ENCODE measurements around the gene FAM219A.
A peak's percentile ranks its signal among the peaks of the same experiment; 100 is the strongest.
"Not testable (repeated sequence)": the region's sequence is repeated elsewhere in the genome, so short reads cannot be mapped to it uniquely, and the experiment has no call there.

The FAM219A gene

DNA sequence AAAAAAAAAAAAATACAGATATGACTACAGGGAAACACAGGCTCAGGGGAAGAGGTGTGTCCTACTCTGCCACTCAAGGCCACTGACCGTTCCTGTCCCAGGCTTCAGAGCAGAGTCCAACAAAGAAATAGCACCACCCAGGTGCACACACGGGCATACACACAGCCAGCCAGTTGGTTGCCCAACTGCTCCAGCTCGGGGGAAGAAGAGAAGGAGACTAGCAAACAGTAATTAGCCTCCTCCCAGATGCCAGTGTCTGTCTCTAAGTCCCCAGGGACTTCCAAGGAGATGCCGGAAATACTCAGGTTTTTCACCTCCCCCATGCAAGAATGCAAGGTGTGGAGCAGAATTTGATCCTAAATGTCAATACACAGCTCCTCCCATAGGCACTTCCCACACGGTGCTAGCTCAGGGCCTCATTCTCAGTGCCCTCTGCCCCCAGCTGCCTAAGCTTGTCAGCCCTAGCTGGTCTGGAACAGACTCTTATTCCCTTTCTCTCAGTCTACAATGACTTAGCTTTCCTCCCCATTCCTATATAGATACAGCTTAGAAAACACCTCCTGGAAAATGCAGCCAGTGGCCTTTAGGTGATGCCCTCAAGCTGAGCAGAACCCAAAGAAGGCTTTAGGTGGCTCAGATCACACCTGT is 83.3 kb downstream of the FAM219A start:
- peak in 1 of 2 experiments; percentile 20 for DNase-seq

DNA sequence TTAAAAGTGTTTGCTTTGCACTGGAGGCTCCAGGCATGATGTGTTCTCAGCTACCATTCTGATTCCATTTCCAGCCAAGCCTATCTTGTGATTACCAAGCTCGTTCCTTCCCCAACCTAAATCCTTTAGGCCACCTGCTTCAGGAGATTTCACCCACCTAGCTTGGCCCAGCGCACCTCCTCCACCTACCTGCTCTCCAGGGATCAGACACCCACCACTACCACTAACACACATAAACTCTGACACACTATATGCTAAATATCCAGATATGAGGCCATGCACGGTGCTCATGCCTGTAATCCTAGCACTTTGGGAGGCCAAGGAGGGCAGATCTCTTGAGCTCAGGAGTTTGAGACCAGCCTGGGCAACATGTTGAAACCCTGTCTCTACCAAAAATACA is 84.0 kb downstream of the FAM219A start:
- no peak for DNase-seq

DNA sequence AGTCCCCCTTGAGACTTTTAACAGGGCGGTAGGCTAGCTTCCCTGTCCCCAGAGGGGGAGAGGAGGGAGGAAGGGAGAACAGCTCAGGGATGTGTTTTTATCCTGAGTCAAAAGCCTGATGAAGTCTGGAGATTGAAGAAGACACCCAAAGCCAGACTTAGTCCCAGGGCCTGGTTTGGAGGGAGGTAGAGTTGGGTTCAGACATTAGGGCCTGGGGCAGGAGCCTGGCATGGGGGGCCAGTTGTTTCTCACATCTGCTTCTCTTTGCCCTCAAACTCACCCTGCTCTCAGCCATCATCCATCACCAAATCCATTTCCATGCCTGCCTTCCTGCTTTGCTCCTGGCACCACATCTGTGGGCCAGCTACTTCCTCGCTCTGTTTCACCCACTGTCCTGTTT is 84.6 kb downstream of the FAM219A start:
- no peak for DNase-seq

DNA sequence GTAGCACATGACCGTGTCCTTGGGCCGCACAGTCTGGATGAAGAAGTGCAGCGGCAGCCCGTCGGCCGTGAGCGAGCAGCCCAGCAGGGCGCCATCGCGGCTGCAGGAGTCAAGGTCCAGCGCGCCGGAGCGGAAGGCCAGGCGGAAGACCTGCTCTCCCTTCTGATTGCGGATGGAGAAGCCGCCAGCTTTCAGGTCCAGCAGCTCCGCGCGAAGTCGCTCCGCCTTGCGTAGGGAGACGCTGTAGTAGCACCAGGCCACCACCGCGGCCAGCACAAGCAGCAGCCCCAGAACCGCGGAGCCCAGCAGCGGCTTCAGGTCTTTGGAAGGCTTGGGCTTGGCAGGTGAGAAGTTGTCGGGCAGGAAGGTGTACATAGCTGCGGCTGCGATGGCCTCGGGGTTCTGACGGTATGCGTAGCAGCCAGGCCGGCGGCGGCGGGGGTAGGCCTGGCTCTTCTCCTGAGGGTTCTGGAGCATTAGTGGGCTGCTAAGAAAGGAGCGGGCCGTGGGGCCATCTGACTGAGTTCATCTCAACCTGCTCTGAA is 85.8 kb downstream of the FAM219A start:
- no peak for DNase-seq

DNA sequence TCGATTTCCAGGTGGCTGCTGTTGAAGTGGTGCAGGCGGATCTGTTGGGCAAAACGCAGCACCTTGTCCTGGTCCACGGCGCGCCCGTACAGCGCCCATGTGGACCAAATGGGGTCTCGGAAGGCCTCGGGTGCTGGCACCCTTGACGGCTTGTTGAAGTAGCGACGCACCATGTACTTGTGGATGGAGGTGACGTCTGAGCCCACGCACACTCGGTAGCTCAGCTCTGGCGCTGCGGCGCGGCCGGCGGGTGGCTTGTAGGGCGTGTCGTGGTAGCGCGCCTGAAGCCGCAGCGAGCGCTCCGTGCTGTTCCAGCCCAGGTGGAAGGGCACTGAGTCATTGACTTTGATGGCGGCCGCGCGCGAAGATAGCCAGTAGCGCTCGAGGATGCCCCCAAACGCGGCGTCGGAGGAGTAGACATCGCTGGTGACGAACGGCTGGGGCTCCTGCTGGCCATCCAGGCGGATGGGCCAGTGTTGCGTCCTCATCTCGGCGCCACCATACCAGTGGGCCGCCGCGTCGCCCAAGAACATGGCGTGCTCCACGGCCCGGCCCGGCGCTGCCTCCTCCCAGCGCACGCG is 86.4 kb downstream of the FAM219A start:
- DNase-seq, result no peak

DNA sequence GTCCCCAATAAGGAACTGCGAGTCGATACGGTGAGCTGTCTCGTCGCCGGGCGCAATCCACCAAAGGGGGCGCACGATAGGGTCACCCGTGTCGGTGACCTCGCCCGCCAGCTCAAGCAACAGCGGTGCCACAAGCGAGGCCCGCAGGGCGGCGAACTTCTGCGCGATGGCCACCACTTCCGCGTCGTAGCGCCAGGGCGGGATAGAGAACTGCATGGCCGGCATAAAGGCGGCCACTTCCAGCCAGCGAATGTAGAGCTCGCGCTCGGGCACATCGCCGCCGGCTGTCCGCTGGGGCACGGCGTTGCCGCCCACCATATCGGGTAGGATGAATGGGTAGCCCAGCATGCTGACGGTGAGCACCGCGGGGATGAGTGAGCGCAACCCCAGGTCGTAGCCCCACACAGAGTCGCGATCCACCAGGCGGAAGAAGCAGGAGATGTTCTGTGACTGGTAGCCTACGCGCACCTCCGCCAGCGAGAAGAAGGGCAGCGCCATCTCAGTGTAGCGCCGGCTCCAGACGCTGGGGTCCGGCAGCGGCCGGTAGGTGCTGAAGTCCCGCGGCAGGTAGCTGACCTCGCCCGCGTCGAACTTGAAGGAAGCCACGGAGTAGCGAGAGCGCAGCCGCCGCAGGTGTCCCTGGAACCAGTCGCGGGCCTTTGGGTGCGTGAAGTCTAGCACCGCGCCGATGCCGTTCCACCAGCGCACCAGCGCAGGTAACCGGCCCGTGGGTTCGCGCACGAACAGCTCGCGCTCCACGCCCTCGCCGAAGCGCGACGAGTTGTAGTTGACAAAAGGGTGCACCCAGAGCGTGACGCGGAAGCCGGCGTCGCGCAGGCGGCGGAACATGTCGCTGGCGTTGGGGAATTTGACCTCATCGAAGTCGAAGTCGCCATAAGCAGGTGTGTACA is 87.1 kb downstream of the FAM219A start:
- no peak for DNase-seq

DNA sequence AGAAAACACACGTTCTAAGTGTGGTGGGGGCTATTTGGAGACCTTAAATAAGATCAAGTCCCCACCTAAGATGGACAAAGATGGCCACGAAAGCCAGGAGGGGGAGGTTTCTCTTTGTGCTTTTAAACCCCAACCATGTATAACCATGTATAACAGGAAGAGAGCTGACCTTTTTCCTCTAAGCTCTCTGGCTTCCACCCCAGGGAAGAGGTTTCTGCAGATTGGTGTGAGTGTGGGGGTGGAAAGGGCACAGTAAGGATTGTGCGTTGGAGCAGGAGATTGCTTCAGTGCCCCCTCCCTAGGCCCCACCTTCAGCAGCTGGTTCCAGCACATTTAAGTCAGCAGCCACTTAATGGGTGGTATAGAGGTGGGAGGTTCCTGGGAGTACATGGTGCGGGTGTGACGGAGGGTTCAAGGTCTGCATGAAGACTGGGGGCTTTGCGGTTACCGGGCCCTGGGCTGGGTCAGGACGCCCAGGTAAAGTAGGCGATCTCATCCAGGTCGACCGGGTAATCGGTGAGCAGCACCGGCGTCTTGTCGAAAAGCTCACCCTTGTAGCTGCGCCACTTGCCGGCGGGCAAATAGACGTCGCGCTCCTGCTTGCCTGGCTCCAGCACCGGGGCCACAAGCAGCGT is 87.9 kb downstream of the FAM219A start:
- DNase-seq, result no peak

DNA sequence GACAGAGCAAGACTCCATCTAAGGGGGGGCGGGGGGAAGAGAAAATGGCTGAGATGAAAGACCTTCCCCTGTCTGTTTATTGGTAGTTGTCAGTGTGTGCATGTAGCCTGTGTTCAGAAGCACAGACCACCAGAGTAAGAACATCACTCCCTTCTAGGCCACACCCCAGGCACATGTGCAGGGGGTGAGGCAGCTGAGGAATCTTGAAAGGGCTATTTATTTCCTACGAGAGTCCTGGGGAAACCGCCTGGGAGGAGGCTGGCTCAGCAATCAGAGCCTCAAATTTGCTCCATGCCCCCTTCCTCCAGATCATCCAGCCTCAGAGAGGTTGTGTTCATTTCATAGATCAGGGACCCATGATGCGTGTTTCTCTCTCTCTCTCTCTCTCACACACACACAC is 88.7 kb downstream of the FAM219A start:
- no peak for DNase-seq

DNA sequence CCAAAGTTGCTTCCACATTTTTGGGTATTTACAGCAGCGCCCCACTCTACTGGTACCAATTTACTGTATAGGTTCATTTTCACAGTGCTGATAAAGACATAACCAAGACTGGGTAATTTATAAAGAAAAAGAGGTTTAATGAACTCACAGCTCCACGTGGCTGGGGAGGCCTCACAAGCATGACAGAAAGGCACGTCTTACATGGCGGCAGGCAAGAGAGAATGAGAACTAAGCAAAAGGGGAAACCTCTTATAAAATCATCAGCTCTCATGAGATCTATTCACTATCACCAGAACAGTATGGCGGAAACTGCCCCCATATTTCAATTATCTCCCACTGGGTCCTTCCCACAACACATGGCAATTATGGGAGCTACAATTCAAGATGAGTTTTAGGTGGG is 89.6 kb downstream of the FAM219A start:
- not testable (repeated sequence) for DNase-seq

DNA sequence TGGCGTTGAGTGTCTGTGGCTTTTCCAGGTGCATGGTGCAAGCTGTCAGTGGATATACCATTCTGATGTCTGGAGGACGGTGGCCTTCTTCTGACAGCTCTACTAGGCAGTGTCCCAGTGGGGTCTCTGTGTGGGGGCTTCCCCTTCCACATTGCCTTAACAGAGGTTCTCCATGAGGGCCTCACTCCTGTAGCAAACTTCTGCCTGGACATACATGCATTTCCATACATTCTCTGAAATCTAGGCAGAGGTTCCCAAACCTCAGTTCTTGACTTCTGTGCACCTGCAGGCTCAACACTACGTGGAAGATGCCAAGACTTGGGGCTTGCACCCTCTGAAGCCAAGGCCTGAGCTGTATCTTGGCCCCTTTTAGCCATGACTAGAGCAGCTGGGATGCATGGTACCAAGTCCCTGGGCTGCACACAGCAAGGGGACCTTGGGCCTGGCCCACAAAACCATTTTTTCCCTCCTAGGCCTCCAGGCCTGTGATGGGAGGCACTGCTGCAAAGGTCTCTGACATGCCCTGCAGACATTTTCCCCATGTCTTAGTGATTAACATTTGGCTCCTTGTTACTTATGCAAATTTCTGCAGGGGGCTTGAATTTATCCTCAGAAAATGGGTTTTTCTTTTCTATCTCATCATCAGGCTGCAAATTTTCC is 90.5 kb downstream of the FAM219A start:
- not testable (repeated sequence) for DNase-seq

DNA sequence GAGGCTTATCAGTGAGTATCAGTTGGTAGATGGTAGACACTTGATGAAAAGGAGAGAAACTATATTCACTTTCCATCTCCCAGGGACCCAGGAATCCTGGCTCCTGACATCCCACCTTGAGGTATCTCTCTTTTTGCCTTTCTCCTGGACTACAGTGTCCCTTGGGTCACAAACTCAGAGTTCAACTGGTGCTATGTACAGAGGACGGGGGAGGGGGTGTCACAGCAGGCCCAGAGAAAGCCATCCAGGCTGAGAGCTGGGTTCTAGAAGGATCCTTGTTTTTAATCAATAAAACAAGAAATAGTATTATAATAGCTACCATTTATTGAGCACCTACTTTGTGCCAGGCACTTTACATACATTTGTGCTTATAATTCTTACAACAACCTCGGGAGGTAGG is 92.0 kb downstream of the FAM219A start:
- DNase-seq, result no peak

DNA sequence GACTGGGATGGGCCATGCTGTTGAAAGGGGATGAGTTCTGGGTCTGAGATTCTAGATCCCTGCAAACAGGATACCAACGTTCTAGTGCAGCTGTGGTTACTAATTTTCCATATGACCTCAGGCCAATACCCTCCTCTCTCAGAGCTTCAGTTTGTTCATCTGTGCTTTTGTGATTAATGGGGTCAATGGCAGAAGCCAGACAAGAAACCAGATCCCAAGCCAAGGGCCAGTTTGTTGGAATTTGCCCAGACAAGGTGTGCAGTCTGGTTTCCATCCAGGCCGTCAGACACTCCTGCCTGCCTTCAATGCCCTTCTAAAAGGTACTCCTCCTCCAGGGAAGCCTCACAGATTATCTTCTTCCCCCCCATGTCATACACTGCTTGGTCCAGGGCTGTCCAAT is 93.1 kb downstream of the FAM219A start:
- DNase-seq, result no peak

DNA sequence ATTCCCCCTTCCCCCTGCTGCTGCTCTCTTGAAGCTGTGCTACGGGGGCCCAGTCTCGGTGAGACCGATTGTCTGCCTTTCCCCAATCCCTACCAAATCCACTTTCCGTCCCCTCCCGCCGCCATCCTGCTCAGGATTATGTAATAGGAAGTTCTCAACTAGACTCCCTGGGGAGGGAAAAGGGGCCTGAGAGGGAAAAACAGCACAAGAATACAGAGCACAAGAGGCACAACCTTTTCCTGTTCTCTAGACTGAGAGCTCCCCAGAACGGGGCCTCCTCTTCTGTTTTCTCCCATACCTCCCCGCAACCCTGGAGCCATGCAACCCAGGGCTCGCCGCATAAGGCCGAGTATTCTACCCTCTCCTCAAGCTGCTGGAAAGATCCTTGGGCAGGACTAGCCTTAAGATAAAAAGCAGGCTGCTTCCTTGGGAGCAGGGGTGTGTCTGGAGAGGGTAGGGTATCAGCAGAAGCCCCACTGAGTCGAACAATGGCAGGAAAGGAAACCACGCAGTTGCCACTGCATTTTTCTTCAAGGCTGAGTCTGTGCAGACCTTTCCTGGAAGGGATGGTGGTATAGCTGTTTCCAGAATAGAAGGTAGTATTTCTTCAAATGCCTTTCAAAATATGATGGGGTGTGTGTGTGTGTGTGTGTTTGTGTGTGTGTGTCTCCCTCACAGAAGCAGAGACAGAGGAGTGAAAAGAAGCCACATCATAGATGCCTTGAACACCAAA is 94.6 kb downstream of the FAM219A start:
- no peak for DNase-seq

DNA sequence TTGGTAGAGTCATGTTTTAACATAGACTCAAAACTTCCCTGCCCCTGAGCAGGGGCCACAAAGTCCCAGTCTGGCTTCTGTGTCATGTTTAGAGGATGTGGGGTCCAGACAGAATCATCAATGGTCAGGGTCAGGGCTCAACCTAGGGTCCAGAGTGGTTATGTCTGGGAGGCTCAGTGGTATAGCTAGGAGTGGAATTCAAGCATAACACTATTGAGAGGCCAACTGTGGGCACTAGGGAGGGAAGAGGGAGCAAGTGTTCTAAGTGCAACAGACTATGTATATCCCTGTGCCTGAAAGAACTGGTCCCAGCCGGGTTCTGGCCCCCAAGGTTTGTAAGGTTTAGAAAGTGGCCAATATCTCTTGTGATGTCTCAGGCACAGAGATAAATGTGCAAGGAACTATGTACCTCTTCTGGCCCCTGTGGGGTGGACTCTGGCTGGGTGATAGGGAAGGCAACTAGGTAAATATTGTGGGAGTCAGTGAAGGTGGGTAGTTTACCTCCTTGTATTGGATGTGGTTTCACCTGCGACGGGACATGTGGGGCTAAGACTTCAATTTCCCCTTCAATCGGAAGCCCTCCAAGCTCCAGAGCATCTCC is 95.7 kb downstream of the FAM219A start:
- DNase-seq, result no peak

DNA sequence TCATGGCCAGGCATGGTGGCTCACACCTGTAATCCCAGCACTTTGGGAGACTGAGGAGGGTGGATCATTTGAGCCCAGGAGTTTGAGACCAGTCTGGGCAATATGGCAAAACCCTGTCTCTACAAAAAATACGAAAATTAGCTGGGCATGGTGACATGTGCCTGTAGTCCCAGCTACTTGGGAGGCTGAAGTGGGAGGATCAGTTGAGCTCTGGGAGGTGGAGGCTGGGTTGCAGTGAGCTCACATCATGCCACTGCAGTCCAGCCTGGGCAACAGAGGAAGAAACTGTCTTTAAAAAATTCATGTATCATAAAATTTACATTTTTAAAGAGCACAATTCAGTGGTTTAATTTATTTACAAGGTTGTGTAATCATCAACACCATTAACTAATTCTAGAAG is 105.4 kb downstream of the FAM219A start:
- DNase-seq, result not testable (repeated sequence)

DNA sequence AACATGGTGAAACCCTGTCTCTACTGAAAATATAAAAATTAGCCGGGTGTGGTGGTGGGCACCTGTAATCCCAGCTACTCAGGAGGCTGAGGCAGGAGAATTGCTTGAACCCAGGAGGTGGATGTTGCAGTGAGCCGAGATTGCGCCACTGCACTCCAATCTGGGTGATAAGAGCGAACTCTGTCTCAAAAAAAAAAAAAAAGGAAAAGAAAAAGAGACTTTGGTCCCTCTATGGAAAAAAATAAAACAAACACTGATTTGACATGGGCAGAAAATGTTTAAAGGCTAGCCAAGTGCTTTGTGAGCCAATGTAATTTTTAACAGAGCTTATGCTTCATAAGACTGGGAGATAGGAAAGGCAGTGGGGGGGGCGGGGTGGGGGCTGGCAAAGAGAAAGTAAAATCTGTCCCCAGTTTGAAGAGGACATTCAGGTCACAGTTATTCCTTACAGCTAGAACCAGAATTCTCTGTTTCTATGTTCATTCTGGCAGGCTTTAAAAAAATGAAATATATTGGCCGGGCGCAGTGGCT is 106.2 kb downstream of the FAM219A start:
- DNase-seq, result not testable (repeated sequence)

DNA sequence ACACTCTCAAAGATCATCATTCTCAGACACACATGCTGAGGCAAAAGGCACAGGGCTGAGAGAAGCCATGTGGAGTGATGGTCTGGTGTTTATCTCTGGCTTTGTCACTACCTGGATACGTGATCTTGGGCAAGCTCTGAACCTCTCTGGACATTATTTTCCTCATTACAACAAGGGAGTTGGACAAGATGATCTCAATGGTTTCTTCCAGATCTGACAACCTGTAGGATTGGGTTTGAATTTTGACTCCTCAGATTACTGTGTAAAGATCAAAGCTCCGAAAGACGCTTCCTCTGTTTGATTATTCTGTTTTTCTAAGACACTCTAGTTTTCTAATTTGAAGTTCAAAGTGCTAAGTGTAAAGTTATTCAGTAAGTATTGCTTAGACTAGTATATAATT is 109.0 kb downstream of the FAM219A start:
- DNase-seq, result no peak

Data from NCI-H446 (cell line).